Measurements from ENCODE around the gene CTSO.
"Not testable (repeated sequence)": the region's sequence is repeated elsewhere in the genome, so short reads cannot be mapped to it uniquely, and the experiment has no call there.

The CTSO gene

DNA sequence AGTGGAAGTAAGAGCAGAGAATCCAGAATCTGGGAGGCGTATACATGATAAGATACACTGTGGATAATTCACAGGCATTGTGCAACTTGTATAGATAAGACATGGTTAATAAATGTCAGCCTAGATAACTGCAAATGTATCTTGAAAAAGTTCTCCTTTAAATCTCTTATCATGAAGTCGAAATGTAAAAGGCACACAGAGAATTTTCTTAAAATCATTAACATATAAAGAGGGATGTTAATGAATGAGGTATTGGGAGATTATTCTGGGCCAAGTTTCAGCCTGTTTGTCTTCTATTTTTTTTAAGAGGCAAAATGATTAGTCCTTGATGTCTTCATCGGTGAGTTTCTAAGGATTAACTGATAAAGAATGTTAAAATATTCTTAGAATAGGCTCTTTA, 49.3 kb downstream of the CTSO start:
- Histone ChIP-seq H3K4me1 (ENCODE audit: insufficient read depth, low read length) (peaks cover 16% of the 10 kb centered on the region), H3K27ac (ENCODE audit: low read depth, low read length) (no peak overlapping the region), H3K4me3 (ENCODE audit: low read length) (no peak overlapping the region), H3K9me3 (ENCODE audit: insufficient read depth, low read depth, low read length) (no peaks in the 10 kb centered on the region), H3K36me3 (ENCODE audit: insufficient read depth, low read length) (no peaks in the 10 kb centered on the region), H3K9ac (ENCODE audit: low read depth, low read length) (no peak overlapping the region), H3K27me3 (ENCODE audit: insufficient read depth, low read length) (no peaks in the 10 kb centered on the region)
- WGBS, result 85% methylated on average over 2 of the region's 3 CpGs

DNA sequence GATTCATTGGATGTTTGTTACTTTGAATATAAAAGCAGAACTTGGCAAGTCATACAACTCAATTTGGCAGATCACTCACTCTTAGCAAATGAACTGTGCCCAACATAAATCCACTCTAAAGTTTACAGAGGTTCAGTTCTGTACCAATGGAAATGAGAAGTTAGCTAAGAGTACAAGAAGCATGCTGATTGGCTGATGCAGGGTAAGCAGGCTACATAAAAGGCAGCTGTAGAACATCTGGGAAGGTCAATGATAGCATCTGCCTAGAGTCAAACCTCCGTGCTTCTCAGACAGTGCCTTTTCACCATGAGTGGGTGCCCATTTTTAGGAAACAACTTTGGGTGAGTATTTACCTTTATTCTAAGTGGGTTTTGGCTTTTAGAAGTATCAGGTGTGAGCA, 50.2 kb downstream of the CTSO start, which contains the start of gene TDO2:
Gene TDO2 (plus strand): TSS at position 244 of the 400 bp plus-strand sequence. CDS start 63 bp downstream, at position 307.
- H3K9me3 ChIP-seq (ENCODE audit: insufficient read depth, low read depth, low read length), result no peaks in the 10 kb centered on the region
- H3K4me1 ChIP-seq (ENCODE audit: insufficient read depth, low read length), result peaks cover 16% of the 10 kb centered on the region
- H3K27ac ChIP-seq (ENCODE audit: low read depth, low read length), result no peak within 1 kb of the TSS
- no peaks in the 10 kb centered on the region for H3K36me3 ChIP-seq (ENCODE audit: insufficient read depth, low read length)
- 89% methylated on average over 1 of the region's 1 CpG for WGBS
- no peak within 1 kb of the TSS for H3K9ac ChIP-seq (ENCODE audit: low read depth, low read length)
- no peaks in the 10 kb centered on the region for H3K27me3 ChIP-seq (ENCODE audit: insufficient read depth, low read length)
- H3K4me3 ChIP-seq (ENCODE audit: low read length), result no peak within 1 kb of the TSS

- no peak overlapping the region for H3K27ac ChIP-seq (ENCODE audit: low read depth, low read length)
- H3K9ac ChIP-seq (ENCODE audit: low read depth, low read length), result no peak overlapping the region
Measured at GRCh38 chr4:155901013-155901412, 52.7 kb downstream of the CTSO start.

GRCh38 chr4:155900381-155900780, 53.3 kb downstream of the CTSO start:
- H3K4me1 ChIP-seq (ENCODE audit: insufficient read depth, low read length), result peaks cover 16% of the 10 kb centered on the region
- peaks cover 3% of the 10 kb centered on the region; the same call in 1 of the 2 replicates for H3K9me3 ChIP-seq (ENCODE audit: insufficient read depth, low read depth, low read length)
- 72% methylated on average over 1 of the region's 1 CpG for WGBS
- no peaks in the 10 kb centered on the region for H3K27me3 ChIP-seq (ENCODE audit: insufficient read depth, low read length)
- H3K27ac ChIP-seq (ENCODE audit: low read depth, low read length), result no peak overlapping the region
- H3K9ac ChIP-seq (ENCODE audit: low read depth, low read length), result no peak overlapping the region
- H3K4me3 ChIP-seq (ENCODE audit: low read length), result no peak overlapping the region
- no peaks in the 10 kb centered on the region for H3K36me3 ChIP-seq (ENCODE audit: insufficient read depth, low read length)

More at GRCh38 chr4:155901013-155901412, 52.7 kb downstream of the CTSO start:
- no peak overlapping the region for H3K4me3 ChIP-seq (ENCODE audit: low read length)
- H3K4me1 ChIP-seq (ENCODE audit: insufficient read depth, low read length), result peaks cover 16% of the 10 kb centered on the region
- peaks cover 3% of the 10 kb centered on the region; the same call in 1 of the 2 replicates for H3K9me3 ChIP-seq (ENCODE audit: insufficient read depth, low read depth, low read length)
- no peaks in the 10 kb centered on the region for H3K36me3 ChIP-seq (ENCODE audit: insufficient read depth, low read length)
- no peaks in the 10 kb centered on the region for H3K27me3 ChIP-seq (ENCODE audit: insufficient read depth, low read length)
- WGBS, result 93% methylated on average over 2 of the region's 2 CpGs

DNA sequence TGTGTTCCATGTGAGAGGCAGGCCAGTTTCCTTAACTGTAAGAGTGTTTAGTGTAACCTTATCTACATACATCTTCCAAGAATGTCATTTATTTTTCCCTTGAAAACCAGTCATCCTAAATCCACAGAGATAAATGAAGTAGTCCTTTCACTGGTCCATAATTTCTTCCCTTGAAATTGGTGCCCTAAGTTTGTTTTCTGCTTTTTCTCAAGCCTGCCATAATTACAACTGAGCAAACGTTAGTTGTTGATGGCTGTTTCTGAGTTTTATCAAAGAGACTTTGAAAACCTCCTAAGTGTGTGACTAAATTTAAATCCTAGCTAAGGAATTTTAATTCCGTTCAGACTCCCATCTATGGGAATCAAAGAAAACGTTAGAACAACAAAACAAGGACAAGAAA, 53.8 kb downstream of the CTSO start:
- 71% methylated on average over 2 of the region's 3 CpGs for WGBS
- no peak overlapping the region for H3K4me3 ChIP-seq (ENCODE audit: low read length)
- H3K9me3 ChIP-seq (ENCODE audit: insufficient read depth, low read depth, low read length), result peaks cover 3% of the 10 kb centered on the region; the same call in 1 of the 2 replicates
- H3K27me3 ChIP-seq (ENCODE audit: insufficient read depth, low read length), result no peaks in the 10 kb centered on the region
- H3K4me1 ChIP-seq (ENCODE audit: insufficient read depth, low read length), result peaks cover 16% of the 10 kb centered on the region
- no peak overlapping the region for H3K27ac ChIP-seq (ENCODE audit: low read depth, low read length)
- H3K36me3 ChIP-seq (ENCODE audit: insufficient read depth, low read length), result no peaks in the 10 kb centered on the region
- no peak overlapping the region for H3K9ac ChIP-seq (ENCODE audit: low read depth, low read length)

DNA sequence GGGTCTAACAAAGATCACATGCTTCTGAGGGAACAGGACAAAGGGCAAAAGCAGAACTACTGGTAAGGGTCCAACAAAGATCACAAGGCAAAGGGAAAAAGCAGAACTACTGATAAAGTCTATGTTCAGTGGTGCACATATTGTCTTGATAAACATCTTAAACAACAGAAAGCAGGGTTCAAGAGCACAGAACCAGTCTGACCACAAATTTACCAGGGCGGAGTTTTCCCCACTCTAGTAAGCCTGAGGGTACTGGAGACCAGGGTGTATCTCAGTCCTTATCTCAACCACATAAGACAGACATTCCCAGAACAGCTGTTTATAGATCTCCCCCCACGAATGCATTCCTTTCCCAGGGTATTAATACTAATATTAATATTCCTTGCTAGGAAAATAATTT, 55.3 kb downstream of the CTSO start:
- not testable (repeated sequence) for H3K36me3 ChIP-seq (ENCODE audit: insufficient read depth, low read length); H3K27ac ChIP-seq (ENCODE audit: low read depth, low read length); H3K9me3 ChIP-seq (ENCODE audit: insufficient read depth, low read depth, low read length); H3K27me3 ChIP-seq (ENCODE audit: insufficient read depth, low read length); H3K9ac ChIP-seq (ENCODE audit: low read depth, low read length); H3K4me1 ChIP-seq (ENCODE audit: insufficient read depth, low read length); H3K4me3 ChIP-seq (ENCODE audit: low read length)
- WGBS, result 100% methylated on average over 1 of the region's 2 CpGs

- Histone ChIP-seq H3K9me3 (ENCODE audit: insufficient read depth, low read depth, low read length) (peaks cover 16% of the 10 kb centered on the region), H3K4me1 (ENCODE audit: insufficient read depth, low read length) (no peaks in the 10 kb centered on the region), H3K9ac (ENCODE audit: low read depth, low read length) (no peak overlapping the region), H3K4me3 (ENCODE audit: low read length) (no peak overlapping the region), H3K36me3 (ENCODE audit: insufficient read depth, low read length) (no peaks in the 10 kb centered on the region), H3K27me3 (ENCODE audit: insufficient read depth, low read length) (no peaks in the 10 kb centered on the region), H3K27ac (ENCODE audit: low read depth, low read length) (no peak overlapping the region)
- 87% methylated on average over 3 of the region's 3 CpGs for WGBS
Measured at GRCh38 chr4:155891058-155891457, 62.6 kb downstream of the CTSO start.

DNA sequence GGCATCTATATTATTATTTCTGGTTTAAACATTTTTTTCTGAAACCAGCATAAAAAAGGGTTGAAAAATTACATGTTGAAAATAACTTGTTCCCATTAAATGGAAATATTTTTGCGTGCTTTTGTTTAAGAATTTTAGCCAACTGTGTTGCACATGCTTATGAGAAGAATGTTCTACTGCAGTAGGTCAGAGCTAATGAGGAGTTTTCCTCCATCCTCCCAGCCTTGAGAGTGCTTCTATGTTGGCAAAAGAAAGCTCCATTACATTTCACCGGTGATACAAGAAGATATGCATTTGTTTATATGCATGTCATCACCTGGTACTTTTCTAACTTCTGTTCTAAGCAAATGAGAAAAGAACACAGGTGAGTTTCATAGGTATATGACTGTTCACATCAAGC, 63.7 kb downstream of the CTSO start:
- H3K36me3 ChIP-seq (ENCODE audit: insufficient read depth, low read length), result no peaks in the 10 kb centered on the region

DNA sequence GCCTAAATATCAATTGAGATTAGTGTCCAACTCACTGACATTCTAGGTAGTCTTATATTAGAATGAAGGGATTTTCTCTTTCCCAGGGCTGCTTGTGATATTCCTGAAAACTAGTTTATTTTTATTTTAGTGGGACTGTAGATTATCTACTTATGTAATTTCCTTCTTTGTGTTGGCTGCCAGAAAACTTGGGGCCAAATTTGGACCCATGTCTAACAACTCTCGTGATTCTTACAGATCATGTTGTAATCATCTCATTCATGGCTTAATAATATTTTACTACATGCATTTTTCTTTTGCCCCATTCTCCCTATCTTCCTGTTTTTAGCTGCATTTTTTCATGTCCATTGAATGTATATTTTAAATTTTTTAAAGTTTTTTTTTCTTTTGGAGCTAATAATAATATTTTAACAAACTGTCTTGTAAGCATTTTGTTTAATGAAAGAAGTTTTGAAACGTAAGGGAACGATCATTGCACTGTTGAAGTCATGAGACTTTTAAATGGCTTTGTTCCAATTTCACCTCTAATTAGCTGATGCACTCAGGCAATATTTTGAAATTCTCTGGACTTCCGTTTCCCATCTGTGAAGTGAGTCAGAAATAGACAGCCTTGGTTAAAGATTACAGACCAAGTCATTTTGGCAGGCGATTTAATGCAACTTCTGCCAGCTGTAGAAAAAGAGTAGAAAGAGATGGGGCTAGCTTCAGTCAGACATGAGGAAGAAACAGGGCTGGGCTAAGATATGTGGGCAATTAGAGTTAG, 64.5 kb downstream of the CTSO start:
- Histone ChIP-seq H3K9ac (ENCODE audit: low read depth, low read length) (no peak overlapping the region), H3K36me3 (ENCODE audit: insufficient read depth, low read length) (no peaks in the 10 kb centered on the region), H3K4me1 (ENCODE audit: insufficient read depth, low read length) (peaks cover 6% of the 10 kb centered on the region; the same call in 1 of the 2 replicates), H3K27ac (ENCODE audit: low read depth, low read length) (no peak overlapping the region), H3K4me3 (ENCODE audit: low read length) (no peak overlapping the region), H3K9me3 (ENCODE audit: insufficient read depth, low read depth, low read length) (peaks cover 16% of the 10 kb centered on the region), H3K27me3 (ENCODE audit: insufficient read depth, low read length) (no peaks in the 10 kb centered on the region)
- 74% methylated on average over 5 of the region's 5 CpGs for WGBS

More for the DNA sequence above, 63.7 kb downstream of the CTSO start:
- no peaks in the 10 kb centered on the region for H3K27me3 ChIP-seq (ENCODE audit: insufficient read depth, low read length)
- 95% methylated on average over 2 of the region's 2 CpGs for WGBS
- no peak overlapping the region for H3K27ac ChIP-seq (ENCODE audit: low read depth, low read length)
- no peak overlapping the region for H3K9ac ChIP-seq (ENCODE audit: low read depth, low read length)
- no peak overlapping the region for H3K4me3 ChIP-seq (ENCODE audit: low read length)
- H3K4me1 ChIP-seq (ENCODE audit: insufficient read depth, low read length), result peaks cover 5% of the 10 kb centered on the region; the same call in 1 of the 2 replicates
- H3K9me3 ChIP-seq (ENCODE audit: insufficient read depth, low read depth, low read length), result peaks cover 16% of the 10 kb centered on the region

DNA sequence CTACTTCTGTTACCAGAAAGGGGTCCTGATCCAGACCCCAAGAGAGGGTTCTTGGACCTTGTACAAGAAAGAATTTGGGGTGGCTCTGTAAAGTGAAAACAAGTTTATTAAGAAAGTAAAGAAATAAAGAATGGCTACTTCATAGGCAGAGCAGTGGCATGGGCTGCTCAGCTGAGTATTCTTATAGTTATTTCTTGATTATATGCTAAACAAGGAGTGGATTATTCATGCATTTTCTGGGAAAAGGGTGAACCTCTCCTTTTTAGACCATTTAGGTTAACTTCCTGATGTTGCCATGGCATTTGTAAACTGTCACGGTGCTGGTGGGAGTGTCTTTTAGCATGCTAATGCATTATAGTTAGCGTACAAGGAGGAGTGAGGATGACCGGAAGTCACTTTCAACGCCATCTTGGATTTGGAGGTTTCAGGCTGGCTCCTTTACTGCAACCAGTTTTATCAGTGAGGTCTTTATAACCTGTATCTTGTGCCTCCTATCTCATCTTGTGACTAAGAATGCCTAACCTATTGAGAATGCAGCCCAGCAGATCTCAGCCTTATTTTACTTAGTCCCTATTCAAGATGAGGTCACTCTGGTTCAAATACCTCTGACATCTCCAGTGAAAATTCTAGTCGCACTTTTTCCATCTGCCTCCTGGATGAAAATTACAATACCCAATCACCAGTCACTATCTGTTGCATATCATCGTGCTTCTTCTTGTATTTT, 65.7 kb downstream of the CTSO start:
- H3K36me3 ChIP-seq (ENCODE audit: insufficient read depth, low read length), result no peaks in the 10 kb centered on the region
- H3K9me3 ChIP-seq (ENCODE audit: insufficient read depth, low read depth, low read length), result peaks cover 16% of the 10 kb centered on the region
- H3K4me3 ChIP-seq (ENCODE audit: low read length), result no peak overlapping the region
- peaks cover 6% of the 10 kb centered on the region; the same call in 1 of the 2 replicates for H3K4me1 ChIP-seq (ENCODE audit: insufficient read depth, low read length)
- H3K9ac ChIP-seq (ENCODE audit: low read depth, low read length), result no peak overlapping the region
- 71% methylated on average over 4 of the region's 6 CpGs for WGBS
- no peaks in the 10 kb centered on the region for H3K27me3 ChIP-seq (ENCODE audit: insufficient read depth, low read length)
- H3K27ac ChIP-seq (ENCODE audit: low read depth, low read length), result no peak overlapping the region

- WGBS, result 100% methylated on average over 1 of the region's 1 CpG
- H3K36me3 ChIP-seq (ENCODE audit: insufficient read depth, low read length), result no peaks in the 10 kb centered on the region
Measured at GRCh38 chr4:155887045-155887444, 66.6 kb downstream of the CTSO start.

More at GRCh38 chr4:155887045-155887444, 66.6 kb downstream of the CTSO start:
- peaks cover 16% of the 10 kb centered on the region for H3K9me3 ChIP-seq (ENCODE audit: insufficient read depth, low read depth, low read length)
- H3K4me1 ChIP-seq (ENCODE audit: insufficient read depth, low read length), result peaks cover 6% of the 10 kb centered on the region; the same call in 1 of the 2 replicates
- H3K27ac ChIP-seq (ENCODE audit: low read depth, low read length), result no peak overlapping the region
- no peaks in the 10 kb centered on the region for H3K27me3 ChIP-seq (ENCODE audit: insufficient read depth, low read length)
- no peak overlapping the region for H3K4me3 ChIP-seq (ENCODE audit: low read length)
- H3K9ac ChIP-seq (ENCODE audit: low read depth, low read length), result no peak overlapping the region
